SK-N-SH (cell line): Measurements from ENCODE around the gene HIPK2. TPM values are rescaled to one million over a fixed set of nuclear protein-coding genes. Genes with fewer than 3 reads are reported as not detected.

ENCODE experiments used
- CTCF ChIA-PET: fragments of 300-600, 350-600 bp; formaldehyde crosslinking; extraction: SDS; loops from one replicate; lab custom pipeline; 2021; lab: Yijun Ruan, JAX
- POLR2A ChIA-PET: fragments of 350-600 bp; sonication (Branson Sonifier 250); formaldehyde crosslinking; extraction: SDS; loops from one replicate; lab custom pipeline; 2020; ENCODE audit warnings: antibody characterized with exemption, inconsistent platforms; lab: Yijun Ruan, JAX
- DNase-seq: peaks from one replicate; pipeline ENCODE4 v3.0.0; 2012
- H2AFZ ChIP-seq: fragments of 200-600 bp; sonication (generic); 2 replicates; pipeline ENCODE4 v1.8.1; 2016; ENCODE audit warnings: antibody characterized with exemption, mild to moderate bottlenecking, low read depth
- H3F3A ChIP-seq: fragments of 200-600 bp; sonication (generic); replicated peaks from 2 replicates; pipeline ENCODE3; 2016; ENCODE audit warnings: antibody characterized with exemption, mild to moderate bottlenecking; ENCODE audit not compliant: insufficient read depth
- H3K27ac ChIP-seq, 2 experiments: fragments of 200-500 bp in 1 of 2; fragments of 200-600 bp in 1 of 2; sonication (Bioruptor generic) in 1 of 2; sonication (generic), shearing (Covaris generic) in 1 of 2; 2 replicates each; pipeline versions ENCODE4 v1.5.1 to v1.6.1; 2014 to 2016; ENCODE audit warnings: low read depth in 2 of 2, inconsistent platforms in 1 of 2, low read length in 1 of 2, mild to moderate bottlenecking in 1 of 2, mixed read lengths in 1 of 2
- H3K27me3 ChIP-seq: fragments of 200-600 bp; sonication (generic), shearing (Covaris generic); 2 replicates; pipeline ENCODE4 v1.6.1; 2016; ENCODE audit warnings: mixed run types; ENCODE audit not compliant: insufficient read depth
- H3K36me3 ChIP-seq, 2 experiments: fragments of 200-500 bp in 1 of 2; fragments of 200-600 bp in 1 of 2; sonication (Bioruptor generic) in 1 of 2; sonication (generic) in 1 of 2; replicated peaks in 1 of 2; 2 replicates each; pipeline versions ENCODE3 to v1.5.1; 2014 to 2016; ENCODE audit warnings: low read length in 1 of 2, mild to moderate bottlenecking in 1 of 2; ENCODE audit not compliant: insufficient read depth in 2 of 2, control insufficient read depth in 1 of 2
- H3K4me1 ChIP-seq, 2 experiments: fragments of 200-500 bp in 1 of 2; fragments of 200-600 bp in 1 of 2; sonication (Bioruptor generic) in 1 of 2; sonication (generic), shearing (Covaris generic) in 1 of 2; 2 replicates each; pipeline versions ENCODE4 v1.5.1 to v1.6.1; 2014 to 2016; ENCODE audit warnings: low read depth in 1 of 2, low read length in 1 of 2, mixed run types in 1 of 2; ENCODE audit not compliant: insufficient read depth in 2 of 2, control insufficient read depth in 1 of 2
- H3K4me2 ChIP-seq: fragments of 200-600 bp; sonication (generic), shearing (Covaris generic); 2 replicates; pipeline ENCODE4 v1.6.1; 2017; ENCODE audit warnings: mixed run types
- H3K4me3 ChIP-seq, 2 experiments: fragments of 200-500 bp in 1 of 2; fragments of 200-600 bp in 1 of 2; sonication (Bioruptor generic) in 1 of 2; sonication (generic), shearing (Covaris generic) in 1 of 2; 2 replicates each; pipeline versions ENCODE4 v1.5.1 to v1.8.1; 2014 to 2016; ENCODE audit warnings: low read depth in 2 of 2, inconsistent platforms in 1 of 2, low read length in 1 of 2, mild to moderate bottlenecking in 1 of 2, mixed read lengths in 1 of 2, moderate library complexity in 1 of 2
- H3K79me2 ChIP-seq: fragments of 200-600 bp; sonication (generic); 2 replicates; pipeline ENCODE4 v1.8.1; 2017; ENCODE audit warnings: mild to moderate bottlenecking; ENCODE audit not compliant: insufficient read depth
- H3K9ac ChIP-seq: fragments of 200-600 bp; sonication (generic); 2 replicates; pipeline ENCODE4 v1.6.1; 2017; ENCODE audit warnings: mixed run types
- H3K9me2 ChIP-seq: fragments of 200-600 bp; sonication (generic); 2 replicates; pipeline ENCODE4 v1.6.1; 2017; ENCODE audit warnings: mixed run types
- H3K9me3 ChIP-seq: fragments of 200-600 bp; sonication (generic); 2 replicates; pipeline ENCODE4 v1.6.1; 2017; ENCODE audit warnings: mixed run types, mild to moderate bottlenecking, moderate library complexity
- H4K20me1 ChIP-seq: fragments of 200-600 bp; sonication (generic); 2 replicates; pipeline ENCODE4 v1.6.1; 2017; ENCODE audit warnings: mild to moderate bottlenecking, mixed run types; ENCODE audit not compliant: insufficient read depth
- FOSL2 ChIP-seq: IDR thresholded peaks from 2 replicates; pipeline ENCODE4 v1.4.0; 2012; ENCODE audit warnings: low read depth, mild to moderate bottlenecking, moderate library complexity, borderline replicate concordance
- IRF3 ChIP-seq: fragments of 150-350 bp; IDR thresholded peaks from 2 replicates; pipeline ENCODE4 v1.6.1; 2016; ENCODE audit warnings: mild to moderate bottlenecking, low read depth, low read length
- JUND ChIP-seq: IDR thresholded peaks from 2 replicates; pipeline ENCODE4 v1.4.0; 2012
- MAX ChIP-seq: IDR thresholded peaks from 2 replicates; pipeline ENCODE4 v1.4.0; 2012; ENCODE audit warnings: low read depth
- MEF2A ChIP-seq: IDR thresholded peaks from 2 replicates; pipeline ENCODE4 v1.4.0; 2012; ENCODE audit warnings: low read depth, borderline replicate concordance
- NFIC ChIP-seq: IDR thresholded peaks from 2 replicates; pipeline ENCODE4 v1.4.0; 2012; ENCODE audit warnings: borderline replicate concordance
- PBX3 ChIP-seq: IDR thresholded peaks from 2 replicates; pipeline ENCODE4; 2012
- POLR2AphosphoS5 ChIP-seq: IDR thresholded peaks from 2 replicates; pipeline ENCODE4 v1.6.1; 2012; ENCODE audit warnings: low read depth, low read length
- RFX5 ChIP-seq: IDR thresholded peaks from 2 replicates; pipeline ENCODE4 v1.6.1; 2012; ENCODE audit warnings: mild to moderate bottlenecking, improper control_type of control experiment, low read length
- TAF1 ChIP-seq: IDR thresholded peaks from 2 replicates; pipeline ENCODE4 v1.6.1; 2012; ENCODE audit warnings: low read depth, mild to moderate bottlenecking, low read length, moderate library complexity, borderline replicate concordance
- USF2 ChIP-seq: fragments of 150-350 bp; IDR thresholded peaks from 2 replicates; pipeline ENCODE4 v1.6.1; 2017; ENCODE audit warnings: antibody characterized with exemption, low read length, low read depth, borderline replicate concordance
- WGBS: methylation state at CpG from one replicate; pipeline ENCODE4 v1.1.6; 2017; ENCODE audit warnings: low lambda C conversion rate; 5-methylcytosine and 5-hydroxymethylcytosine counted together
- polyA plus RNA-seq, 3 experiments: library from polyadenylated mRNA; depleted of rRNA; stranded (reverse); fragments of >200 nt; gene quantifications; 2 replicates each; pipeline ENCODE4 v1.2.3, GENCODE V29; 2012

Gene HIPK2
- polyA plus RNA-seq, 1 of the 3 experiments (the other 2 are of a cell fraction), result 14.2 TPM

GRCh38 chr7:139694389-139694676 is 83.5 kb downstream of the HIPK2 start (continued):
- TF ChIP-seq USF2 (no peak), MEF2A (no peak), NFIC (no peak), TAF1 (no peak), IRF3 (no peak)

- no peaks in the 10 kb centered on the region for H3K9me3 ChIP-seq
- no peak overlapping the region for H3K27ac ChIP-seq
- peaks cover 70% of the 10 kb centered on the region for H4K20me1 ChIP-seq
- H3K36me3 ChIP-seq, result peaks cover 22 to 44% of the 10 kb centered on the region in 2 experiments
- no peaks in the 10 kb centered on the region for H3F3A ChIP-seq
- no peak overlapping the region for H2AFZ ChIP-seq
- TF ChIP-seq JUND (no peak), PBX3 (peak; percentile 34; the same call in 1 of the 2 replicates)
- no peaks in the 10 kb centered on the region for H3K27me3 ChIP-seq
- no peak for DNase-seq
- peaks cover 78% of the 10 kb centered on the region for H3K79me2 ChIP-seq
- H3K4me2 ChIP-seq, result no peak overlapping the region
- no peak overlapping the region for H3K4me3 ChIP-seq
- WGBS, result 82% methylated on average over 8 of the region's 8 CpGs
- no peak overlapping the region for H3K9ac ChIP-seq
- CTCF ChIA-PET, result interaction anchor here (3.3 kb wide), 1 partner anchor 47 kb away, joined by 14 read pairs; no protein-coding TSS in a partner anchor
- POLR2A ChIA-PET, result no interaction called here
- peaks cover 0 to 40% of the 10 kb centered on the region in 2 experiments; a peak in 2 of 4 replicates for H3K4me1 ChIP-seq
- H3K9me2 ChIP-seq, result no peaks in the 10 kb centered on the region
Observed at GRCh38 chr7:139693651-139694388, 84.0 kb downstream of the HIPK2 start.

GRCh38 chr7:139692723-139693122 is 85.1 kb downstream of the HIPK2 start:
- Histone ChIP-seq H4K20me1 (peaks cover 60% of the 10 kb centered on the region), H3K79me2 (peaks cover 74% of the 10 kb centered on the region)
- no peak for TF ChIP-seq MAX
- TF ChIP-seq FOSL2, result no peak
- TF ChIP-seq POLR2AphosphoS5, result no peak
- TF ChIP-seq RFX5, result no peak

More at GRCh38 chr7:139692723-139693122, 85.1 kb downstream of the HIPK2 start:
- Histone ChIP-seq H3K9me3 (no peaks in the 10 kb centered on the region), H3K36me3 (peaks cover 22 to 36% of the 10 kb centered on the region in 2 experiments), H3K4me2 (no peak overlapping the region), H3K27ac (no peak overlapping the region), H3K9me2 (no peaks in the 10 kb centered on the region), H3F3A (no peaks in the 10 kb centered on the region), H3K27me3 (no peaks in the 10 kb centered on the region), H3K4me1 (peaks cover 0 to 40% of the 10 kb centered on the region in 2 experiments; a peak in 2 of 4 replicates), H3K9ac (no peak overlapping the region), H2AFZ (no peak overlapping the region), H3K4me3 (no peak overlapping the region)
- WGBS, result 88% methylated on average over 6 of the region's 6 CpGs
- no peak for DNase-seq
- POLR2A ChIA-PET, result no interaction called here
- CTCF ChIA-PET, result interaction anchor here (1.7 to 3.3 kb wide), 2 partner anchors 9 to 46 kb away, joined by 5 to 14 read pairs; no protein-coding TSS in a partner anchor
